Right atrium auricular region (tissue), 2 donors: ENCODE data around the gene MIEN1. TPM values are rescaled to one million over a fixed set of nuclear protein-coding genes. Genes with fewer than 3 reads are reported as not detected.

Source experiments
- DNase-seq: peaks from one replicate; pipeline ENCODE4 v3.0.0-alpha.2; 2019; ENCODE audit warnings: low spot score
- H3K27ac ChIP-seq, 2 donors: fragments of 200-600 bp; sonication (generic); 1 replicate in 1 of 2; 2 replicates in 1 of 2; pipeline ENCODE4 v1.5.1; 2016 to 2019
- H3K27me3 ChIP-seq, 2 donors: fragments of 200-600 bp; sonication (generic); one replicate each; pipeline versions ENCODE4 v1.5.1 to v1.6.0; 2017 to 2019
- H3K36me3 ChIP-seq: fragments of 200-600 bp; sonication (generic); one replicate; pipeline ENCODE4 v1.5.1; 2016
- H3K4me1 ChIP-seq, 2 donors: fragments of 200-600 bp; sonication (generic); one replicate each; pipeline versions ENCODE4 v1.5.1 to v1.6.0; 2017 to 2019
- H3K4me3 ChIP-seq, 2 donors: fragments of 200-600 bp; sonication (generic); 1 replicate in 1 of 2; 2 replicates in 1 of 2; pipeline ENCODE4 v1.5.1; 2017 to 2019; ENCODE audit warnings: mild to moderate bottlenecking in 1 of 2, moderate library complexity in 1 of 2
- H3K9me3 ChIP-seq, 2 donors: fragments of 200-600 bp; sonication (generic); one replicate each; pipeline ENCODE4 v1.5.1; 2019
- total RNA-seq, 2 donors: library from RNA; depleted of rRNA; stranded (reverse); fragments of >200 nt; gene quantifications; one replicate each; pipeline ENCODE4 v1.1.0, GENCODE V29; 2016
- TF ChIP-seq, protein P1 (sequence below), 2 donors: fragments of 200-600 bp; sonication (generic); IDR thresholded peaks; one replicate each; pipeline ENCODE4 v1.5.1; 2019; ENCODE audit warnings: antibody characterized with exemption in 2 of 2

MIEN1 gene
- total RNA-seq, 2 donors from 2014 or later = 77.5 to 77.8 TPM

DNA sequence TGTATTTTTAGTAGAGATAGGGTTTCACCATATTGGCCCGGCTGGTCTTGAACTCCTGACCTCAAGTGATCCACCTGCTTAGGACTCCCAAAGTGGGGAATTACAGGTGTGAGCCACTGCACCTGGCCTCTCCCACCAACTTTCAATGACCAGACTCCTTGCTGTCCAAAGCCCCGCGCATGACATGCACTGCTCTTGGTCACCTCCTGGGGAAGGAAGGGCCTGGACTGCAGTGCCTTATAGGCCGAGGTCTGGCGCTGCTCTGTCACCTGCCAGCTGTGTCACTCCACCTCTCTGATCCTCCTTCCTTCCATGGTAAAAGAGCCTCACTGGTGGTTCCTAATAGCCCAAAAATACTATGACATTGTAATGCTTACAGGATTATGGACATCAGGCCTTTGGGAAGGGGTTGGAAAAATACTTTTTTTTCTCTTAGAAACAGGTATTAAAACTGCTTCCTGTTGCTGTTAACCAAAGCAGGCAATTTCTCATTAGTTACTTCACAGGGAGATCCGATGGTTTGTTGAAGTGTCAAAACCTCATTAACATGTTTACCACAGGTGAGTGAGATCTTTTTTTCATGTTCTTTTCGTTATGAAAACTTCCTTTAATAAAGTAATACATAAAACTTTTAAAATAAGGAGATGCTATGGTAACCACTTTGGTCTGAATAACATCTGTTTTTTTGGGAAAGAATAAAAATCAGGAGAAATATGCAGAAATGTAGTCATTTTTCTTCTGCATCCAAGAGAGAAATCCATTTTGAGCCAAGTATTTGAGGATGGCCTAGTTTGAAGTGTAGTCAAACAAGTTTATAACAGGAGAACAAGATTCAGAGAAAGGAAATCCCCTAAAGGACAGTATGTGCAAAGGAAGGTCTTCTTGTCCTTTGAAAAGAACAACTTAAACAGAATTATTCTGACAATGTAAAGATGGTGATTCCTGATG lies 42.9 kb upstream of the MIEN1 start:
- no peak for DNase-seq
- no peaks in the 10 kb centered on the region for H3K9me3 ChIP-seq
- no peak overlapping the region for H3K4me3 ChIP-seq
- H3K27ac ChIP-seq = no peak overlapping the region
- no peaks in the 10 kb centered on the region for H3K36me3 ChIP-seq
- H3K4me1 ChIP-seq = no peaks in the 10 kb centered on the region
- H3K27me3 ChIP-seq = peaks cover 0 to 4% of the 10 kb centered on the region in 2 donors
- TF ChIP-seq, protein P1, sequence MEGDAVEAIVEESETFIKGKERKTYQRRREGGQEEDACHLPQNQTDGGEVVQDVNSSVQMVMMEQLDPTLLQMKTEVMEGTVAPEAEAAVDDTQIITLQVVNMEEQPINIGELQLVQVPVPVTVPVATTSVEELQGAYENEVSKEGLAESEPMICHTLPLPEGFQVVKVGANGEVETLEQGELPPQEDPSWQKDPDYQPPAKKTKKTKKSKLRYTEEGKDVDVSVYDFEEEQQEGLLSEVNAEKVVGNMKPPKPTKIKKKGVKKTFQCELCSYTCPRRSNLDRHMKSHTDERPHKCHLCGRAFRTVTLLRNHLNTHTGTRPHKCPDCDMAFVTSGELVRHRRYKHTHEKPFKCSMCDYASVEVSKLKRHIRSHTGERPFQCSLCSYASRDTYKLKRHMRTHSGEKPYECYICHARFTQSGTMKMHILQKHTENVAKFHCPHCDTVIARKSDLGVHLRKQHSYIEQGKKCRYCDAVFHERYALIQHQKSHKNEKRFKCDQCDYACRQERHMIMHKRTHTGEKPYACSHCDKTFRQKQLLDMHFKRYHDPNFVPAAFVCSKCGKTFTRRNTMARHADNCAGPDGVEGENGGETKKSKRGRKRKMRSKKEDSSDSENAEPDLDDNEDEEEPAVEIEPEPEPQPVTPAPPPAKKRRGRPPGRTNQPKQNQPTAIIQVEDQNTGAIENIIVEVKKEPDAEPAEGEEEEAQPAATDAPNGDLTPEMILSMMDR (IDR thresholded peaks at IDR 0.05) = no peak

DNA sequence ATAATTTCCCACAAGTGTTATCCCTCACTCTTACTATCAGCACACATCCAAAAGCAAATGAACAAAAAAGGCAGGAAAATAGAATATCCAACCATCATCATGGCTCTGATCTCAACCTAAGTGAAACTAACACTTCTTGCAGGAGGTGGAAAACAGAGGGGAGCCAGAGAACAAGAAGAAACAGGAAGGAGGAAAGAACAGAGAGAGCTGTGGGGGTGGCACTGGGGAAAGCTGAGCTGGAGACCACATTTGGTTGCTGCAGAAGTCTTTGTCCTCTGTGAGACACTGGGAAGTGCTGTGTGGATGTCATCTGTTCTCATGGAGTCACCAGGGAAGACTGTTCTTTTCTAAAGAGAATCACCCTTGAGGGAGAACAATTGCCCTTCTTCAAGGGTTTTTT lies 42.1 kb upstream of the MIEN1 start:
- DNase-seq = no peak
- Histone ChIP-seq H3K4me1 (no peaks in the 10 kb centered on the region), H3K9me3 (no peaks in the 10 kb centered on the region), H3K36me3 (no peaks in the 10 kb centered on the region), H3K27ac (no peak overlapping the region), H3K27me3 (peaks cover 0 to 4% of the 10 kb centered on the region in 2 donors), H3K4me3 (no peak overlapping the region)
- TF ChIP-seq, protein P1 (IDR thresholded peaks at IDR 0.05) = no peak

DNA sequence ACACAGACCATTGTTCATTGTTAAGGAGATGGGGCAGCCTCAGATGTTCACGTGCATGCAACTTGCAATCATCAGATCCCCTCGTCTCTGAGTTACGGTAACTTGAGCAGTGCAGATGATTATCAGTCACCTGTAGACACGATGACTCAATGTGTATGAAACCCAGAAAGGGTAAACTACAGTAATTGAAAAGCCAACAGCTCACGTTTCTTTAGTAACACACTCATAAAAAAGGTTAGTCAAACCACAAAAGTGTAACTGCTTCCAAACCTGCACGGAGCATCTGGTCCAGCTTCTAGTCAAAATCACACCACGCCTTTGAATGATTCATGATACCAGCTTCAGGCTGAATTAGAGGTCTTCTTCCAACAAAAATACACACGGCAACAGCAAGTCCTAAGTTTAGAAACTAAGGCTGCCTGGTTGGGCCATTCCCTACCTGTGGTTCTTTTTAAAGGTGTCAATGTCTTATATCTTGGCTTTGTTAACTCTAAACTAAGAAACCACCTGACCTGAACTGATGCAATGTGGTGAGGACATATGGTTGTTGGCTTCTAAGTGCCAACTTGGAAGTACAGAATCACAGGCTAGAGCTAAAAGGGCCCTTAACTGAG lies 39.7 kb upstream of the MIEN1 start:
- H3K27me3 ChIP-seq = peaks cover 0 to 2% of the 10 kb centered on the region in 2 donors
- TF ChIP-seq, protein P1 (IDR thresholded peaks at IDR 0.05) = no peak
- no peaks in the 10 kb centered on the region for H3K9me3 ChIP-seq
- no peak for DNase-seq
- H3K4me3 ChIP-seq = no peak overlapping the region
- no peaks in the 10 kb centered on the region for H3K4me1 ChIP-seq
- no peak overlapping the region for H3K27ac ChIP-seq
- no peaks in the 10 kb centered on the region for H3K36me3 ChIP-seq

DNA sequence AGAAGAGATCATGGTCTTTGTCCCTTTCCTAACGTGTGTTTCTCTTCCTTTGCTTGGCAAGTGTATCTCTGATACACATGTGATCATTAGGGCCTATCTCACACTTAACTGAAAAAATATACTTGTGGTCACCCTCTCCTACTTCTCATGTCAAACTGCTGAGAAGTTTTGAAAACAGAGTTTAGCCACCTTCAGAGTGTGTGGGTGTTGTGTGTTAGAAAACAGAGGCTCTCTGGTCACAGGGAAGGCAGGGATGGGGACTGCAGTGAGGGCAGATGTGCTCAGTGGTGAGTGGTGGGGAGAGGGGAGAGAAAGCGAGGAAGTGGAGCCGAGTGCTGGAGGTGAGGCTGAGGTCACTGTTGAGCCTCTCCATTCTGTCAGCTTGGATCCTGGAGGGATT lies 36.8 kb upstream of the MIEN1 start:
- Histone ChIP-seq H3K36me3 (no peaks in the 10 kb centered on the region), H3K9me3 (no peaks in the 10 kb centered on the region), H3K4me1 (no peaks in the 10 kb centered on the region), H3K27ac (no peak overlapping the region), H3K4me3 (no peak overlapping the region), H3K27me3 (no peaks in the 10 kb centered on the region)
- TF ChIP-seq, protein P1 (IDR thresholded peaks at IDR 0.05) = no peak
- DNase-seq = no peak

DNA sequence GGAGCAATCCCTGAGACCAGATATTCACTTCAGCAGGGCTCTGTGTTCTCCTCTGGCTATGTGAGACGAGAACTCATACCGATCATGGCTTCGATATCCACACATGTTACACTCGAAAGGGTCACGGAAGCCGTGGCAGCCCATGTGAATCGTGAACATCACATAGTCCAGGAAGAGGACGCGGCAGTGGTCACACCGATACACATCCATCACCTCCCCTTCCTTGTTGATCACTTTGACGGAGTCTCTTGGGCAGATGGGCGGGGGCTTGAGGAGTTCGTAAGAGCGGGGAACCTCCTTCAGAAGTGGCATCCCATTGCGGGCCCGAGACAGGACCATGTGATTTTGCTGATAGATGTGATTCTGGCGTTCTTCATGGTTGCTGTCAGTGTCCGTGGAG lies 35.4 kb upstream of the MIEN1 start:
- no peak for DNase-seq
- no peaks in the 10 kb centered on the region for H3K4me1 ChIP-seq
- H3K27me3 ChIP-seq = no peaks in the 10 kb centered on the region
- H3K9me3 ChIP-seq = no peaks in the 10 kb centered on the region
- no peak overlapping the region for H3K27ac ChIP-seq
- TF ChIP-seq, protein P1 (IDR thresholded peaks at IDR 0.05) = no peak
- H3K4me3 ChIP-seq = no peak overlapping the region
- no peaks in the 10 kb centered on the region for H3K36me3 ChIP-seq
